ENCODE measurements around the gene NUCB2.

- TF ChIP-seq CTCF (conservative IDR thresholded peaks at IDR 0.05; ENCODE audit: low read depth, low read length): no peak
- no peak for TF ChIP-seq EZH2 (IDR thresholded peaks at IDR 0.05; ENCODE audit: borderline replicate concordance, low read depth, low read length, poor library complexity, severe bottlenecking)
These were observed 2.8 kb upstream of the NUCB2 start for GRCh38 chr11:17273668-17274282.
